K562 (cell line): Measurements from ENCODE around the gene SGMS1. TPM values are rescaled to one million over a fixed set of nuclear protein-coding genes. Genes with fewer than 3 reads are reported as not detected.

Source experiments
- BHLHE40 ChIP-seq: IDR thresholded peaks from 2 replicates; pipeline ENCODE4 v1.6.1; 2011; ENCODE audit warnings: low read length, improper control_type of control experiment
- E2F3 ChIP-seq: fragments of 250-450 bp; sonication (Bioruptor Pico); IDR thresholded peaks from 2 replicates; pipeline ENCODE4 v1.4.0; 2020; ENCODE audit warnings: mild to moderate bottlenecking
- FOXA1 ChIP-seq: fragments of 450-650 bp; IDR thresholded peaks from 2 replicates; pipeline ENCODE4 v1.6.1; 2016; ENCODE audit warnings: mild to moderate bottlenecking, borderline replicate concordance
- FOXM1 ChIP-seq, 2 experiments: fragments of 450-650 bp in 1 of 2; sonication (generic) in 1 of 2; formaldehyde crosslinking in 1 of 2; IDR thresholded peaks; 2 replicates each; pipeline versions ENCODE4 v1.6.1 to v1.9.0; 2017 to 2022; ENCODE audit warnings: low read depth in 2 of 2, mild to moderate bottlenecking in 2 of 2, missing genetic modification reagents in 1 of 2, moderate library complexity in 1 of 2
- GABPB1 ChIP-seq: sonication (generic); formaldehyde crosslinking; IDR thresholded peaks from 2 replicates; pipeline ENCODE4 v1.8.0; 2022; ENCODE audit warnings: mild to moderate bottlenecking, missing genetic modification reagents
- IFI16 ChIP-seq: fragments of 250-450 bp; sonication (Bioruptor Pico); IDR thresholded peaks from 2 replicates; pipeline ENCODE4 v2.1.2; 2022; ENCODE audit warnings: mild to moderate bottlenecking, inconsistent platforms
- KDM2B ChIP-seq: fragments of 250-450 bp; sonication (Bioruptor Pico); IDR thresholded peaks from 2 replicates; pipeline ENCODE4 v1.8.0; 2021; ENCODE audit warnings: mild to moderate bottlenecking, moderate library complexity
- LARP7 ChIP-seq: fragments of 450-650 bp; IDR thresholded peaks from 2 replicates; pipeline ENCODE4 v1.6.1; 2016
- NFE2L1 ChIP-seq: fragments of 450-650 bp; IDR thresholded peaks from 2 replicates; pipeline ENCODE4 v1.6.1; 2016; ENCODE audit warnings: missing genetic modification characterization, low read depth, mild to moderate bottlenecking, missing compliant biosample characterization, moderate library complexity, borderline replicate concordance
- PHB2 ChIP-seq: fragments of 450-650 bp; IDR thresholded peaks from 2 replicates; pipeline ENCODE4 v1.6.1; 2017; ENCODE audit warnings: low read depth
- PHF20 ChIP-seq: fragments of 450-650 bp; IDR thresholded peaks from 2 replicates; pipeline ENCODE4 v1.6.1; 2018; ENCODE audit not compliant: partially characterized antibody
- PML ChIP-seq: IDR thresholded peaks from 2 replicates; pipeline ENCODE4 v1.6.1; 2012; ENCODE audit warnings: low read length, inconsistent platforms
- POU5F1 ChIP-seq: fragments of 150-350 bp; IDR thresholded peaks from 2 replicates; pipeline ENCODE4 v1.6.1; 2014; ENCODE audit warnings: borderline replicate concordance, low read length, low read depth, mild to moderate bottlenecking; ENCODE audit not compliant: partially characterized antibody
- RAD21 ChIP-seq, 2 experiments: fragments of 250-450 bp in 1 of 2; fragments of 450-650 bp in 1 of 2; sonication (Bioruptor Pico) in 1 of 2; formaldehyde crosslinking in 1 of 2; IDR thresholded peaks in 1 of 2; conservative IDR thresholded peaks in 1 of 2; 2 replicates each; pipeline versions ENCODE4 v1.4.0 to v1.8.0; 2020 to 2022; ENCODE audit warnings: mild to moderate bottlenecking in 2 of 2, moderate library complexity in 1 of 2
- RB1 ChIP-seq: fragments of 450-650 bp; IDR thresholded peaks from 2 replicates; pipeline ENCODE4 v1.6.1; 2017; ENCODE audit warnings: low read depth, mild to moderate bottlenecking
- RBM17 ChIP-seq: fragments of 200-400 bp; formaldehyde crosslinking; IDR thresholded peaks from 2 replicates; pipeline ENCODE4 v1.6.1; 2017; ENCODE audit warnings: low read depth, mild to moderate bottlenecking, low read length, borderline replicate concordance
- SMARCE1 ChIP-seq: fragments of 450-650 bp; IDR thresholded peaks from 2 replicates; pipeline ENCODE4 v1.7.1; 2016; ENCODE audit warnings: mild to moderate bottlenecking
- U2AF2 ChIP-seq: fragments of 200-400 bp; formaldehyde crosslinking; optimal IDR thresholded peaks from 2 replicates; pipeline ENCODE3; 2017; ENCODE audit warnings: low read depth, mild to moderate bottlenecking, low read length
- ZBTB33 ChIP-seq: sonication (generic); formaldehyde crosslinking; IDR thresholded peaks from 2 replicates; pipeline ENCODE4 v1.8.1; 2023; ENCODE audit warnings: mild to moderate bottlenecking, missing genetic modification reagents
- ZNF444 ChIP-seq: fragments of 250-450 bp; sonication (Bioruptor Pico); IDR thresholded peaks from 2 replicates; pipeline ENCODE4 v1.4.0; 2020; ENCODE audit warnings: mild to moderate bottlenecking, moderate library complexity
- ZNF778 ChIP-seq: fragments of 450-650 bp; formaldehyde crosslinking; IDR thresholded peaks from 2 replicates; pipeline ENCODE4 v1.4.0; 2020; ENCODE audit warnings: mild to moderate bottlenecking, moderate library complexity
- polyA plus RNA-seq, 8 experiments: library from polyadenylated mRNA; depleted of rRNA in 4 of 8; stranded (reverse) in 5 of 8; unstranded in 3 of 8; fragments of >200 nt; fragmentation: Nextera tagmentation in 2 of 8; fragmentation: Illumina TruSeq in 1 of 8; extraction: Ambion mirVana in 2 of 8; extraction: Trizol in 1 of 8; gene quantifications; 2 replicates each; pipeline versions ENCODE4 v1.2.1 to v1.2.3, GENCODE V29; 2011 to 2014; ENCODE audit warnings: inconsistent platforms in 1 of 8, missing spikeins in 1 of 8
- total RNA-seq, 7 experiments: library from RNA; depleted of rRNA in 6 of 7; stranded (reverse); fragments of >200 nt in 6 of 7; fragmentation: Illumina TruSeq in 2 of 7; extraction: Trizol in 2 of 7; gene quantifications; 2 replicates each; pipeline versions ENCODE4 v1.2.1 to v1.2.3, GENCODE V29; 2011 to 2021; ENCODE audit warnings: low replicate concordance in 1 of 7
- TF ChIP-seq, protein P1 (sequence below): sonication (generic); formaldehyde crosslinking; IDR thresholded peaks from 2 replicates; pipeline ENCODE4 v1.8.0; 2022; ENCODE audit warnings: mild to moderate bottlenecking, missing genetic modification reagents

The SGMS1 gene
- total and polyA plus RNA-seq, 9 of the 15 experiments (the other 6 are each of a cell fraction or from before 2014, with no cell fraction given), result 22.6 to 232 (median 82.2) TPM

GRCh38 chr10:50565301-50566083 lies 58.3 kb downstream of the SGMS1 start (continued):
- TF ChIP-seq PHB2 (peak; percentile 86; the same call in 1 of the 2 replicates), POU5F1 (no peak), KDM2B (no peak), E2F3 (CRISPR knock-in tag) (no peak), FOXA1 (no peak), SMARCE1 (peak; percentile 79; the same call in 1 of the 2 replicates), LARP7 (no peak), ZNF778 (CRISPR knock-in tag) (no peak), RAD21 (CRISPR knock-in tag; conservative IDR thresholded peaks at IDR 0.05 in 1 of 2, IDR thresholded peaks at IDR 0.05 in 1 of 2) (peak; percentile 7 to 17; a peak in 1 of 4 replicates), BHLHE40 (peak; percentile 45; the same call in 1 of the 2 replicates), ZNF444 (CRISPR knock-in tag) (no peak), FOXM1 (IDR thresholded peaks at IDR 0.05; ENCODE audit: low read depth) (peak; percentile 90), FOXM1 (CRISPR knock-in tag; IDR thresholded peaks at IDR 0.05; ENCODE audit: low read depth) (no peak), U2AF2 (no peak), RBM17 (no peak), IFI16 (no peak), PHF20 (no peak), ZBTB33 (CRISPR knock-in tag) (no peak), PML (peak; percentile 94), RB1 (no peak), NFE2L1 (no peak), GABPB1 (CRISPR knock-in tag) (no peak)
- TF ChIP-seq, protein P1, sequence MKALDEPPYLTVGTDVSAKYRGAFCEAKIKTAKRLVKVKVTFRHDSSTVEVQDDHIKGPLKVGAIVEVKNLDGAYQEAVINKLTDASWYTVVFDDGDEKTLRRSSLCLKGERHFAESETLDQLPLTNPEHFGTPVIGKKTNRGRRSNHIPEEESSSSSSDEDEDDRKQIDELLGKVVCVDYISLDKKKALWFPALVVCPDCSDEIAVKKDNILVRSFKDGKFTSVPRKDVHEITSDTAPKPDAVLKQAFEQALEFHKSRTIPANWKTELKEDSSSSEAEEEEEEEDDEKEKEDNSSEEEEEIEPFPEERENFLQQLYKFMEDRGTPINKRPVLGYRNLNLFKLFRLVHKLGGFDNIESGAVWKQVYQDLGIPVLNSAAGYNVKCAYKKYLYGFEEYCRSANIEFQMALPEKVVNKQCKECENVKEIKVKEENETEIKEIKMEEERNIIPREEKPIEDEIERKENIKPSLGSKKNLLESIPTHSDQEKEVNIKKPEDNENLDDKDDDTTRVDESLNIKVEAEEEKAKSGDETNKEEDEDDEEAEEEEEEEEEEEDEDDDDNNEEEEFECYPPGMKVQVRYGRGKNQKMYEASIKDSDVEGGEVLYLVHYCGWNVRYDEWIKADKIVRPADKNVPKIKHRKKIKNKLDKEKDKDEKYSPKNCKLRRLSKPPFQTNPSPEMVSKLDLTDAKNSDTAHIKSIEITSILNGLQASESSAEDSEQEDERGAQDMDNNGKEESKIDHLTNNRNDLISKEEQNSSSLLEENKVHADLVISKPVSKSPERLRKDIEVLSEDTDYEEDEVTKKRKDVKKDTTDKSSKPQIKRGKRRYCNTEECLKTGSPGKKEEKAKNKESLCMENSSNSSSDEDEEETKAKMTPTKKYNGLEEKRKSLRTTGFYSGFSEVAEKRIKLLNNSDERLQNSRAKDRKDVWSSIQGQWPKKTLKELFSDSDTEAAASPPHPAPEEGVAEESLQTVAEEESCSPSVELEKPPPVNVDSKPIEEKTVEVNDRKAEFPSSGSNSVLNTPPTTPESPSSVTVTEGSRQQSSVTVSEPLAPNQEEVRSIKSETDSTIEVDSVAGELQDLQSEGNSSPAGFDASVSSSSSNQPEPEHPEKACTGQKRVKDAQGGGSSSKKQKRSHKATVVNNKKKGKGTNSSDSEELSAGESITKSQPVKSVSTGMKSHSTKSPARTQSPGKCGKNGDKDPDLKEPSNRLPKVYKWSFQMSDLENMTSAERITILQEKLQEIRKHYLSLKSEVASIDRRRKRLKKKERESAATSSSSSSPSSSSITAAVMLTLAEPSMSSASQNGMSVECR (CRISPR knock-in tag), result no peak
